Common myeloid progenitor, CD34-positive (primary cell): Measurements from ENCODE around the gene NDUFV1.

Experiments used
- CTCF ChIA-PET: fragments of 350-600 bp; sonication (Branson Sonifier 250); formaldehyde crosslinking; loops from one replicate; lab custom pipeline; 2021; ENCODE audit warnings: antibody characterized with exemption; lab: Charles Lee
- POLR2A ChIA-PET: fragments of 350-600 bp; sonication (Branson Sonifier 250); formaldehyde crosslinking; loops from one replicate; lab custom pipeline; 2021; ENCODE audit warnings: antibody characterized with exemption; lab: Charles Lee
- DNase-seq, 3 donors: peaks; one replicate each; pipeline versions ENCODE4 v3.0.0 to v3.0.0-alpha.2; 2013
- H3K27ac ChIP-seq, 2 experiments: 1 replicate in 1 of 2; 2 replicates in 1 of 2; pipeline ENCODE4 v1.7.0; 2013; ENCODE audit warnings: inconsistent platforms in 2 of 2, low read length in 2 of 2, mild to moderate bottlenecking in 2 of 2, low read depth in 1 of 2, moderate library complexity in 1 of 2; ENCODE audit not compliant: severe bottlenecking in 2 of 2, insufficient read depth in 1 of 2, poor library complexity in 1 of 2
- H3K27me3 ChIP-seq, 5 experiments: replicated peaks in 2 of 5; 1 replicate in 3 of 5; 2 replicates in 2 of 5; pipeline versions ENCODE4 v1.6.1 to v1.7.0; 2013; ENCODE audit warnings: low read length in 4 of 5, mild to moderate bottlenecking in 2 of 5, moderate library complexity in 2 of 5, inconsistent platforms in 1 of 5; ENCODE audit not compliant: insufficient read depth in 5 of 5, control insufficient read depth in 4 of 5
- H3K36me3 ChIP-seq, 4 experiments: 1 replicate in 2 of 4; 2 replicates in 2 of 4; pipeline versions ENCODE4 v1.6.1 to v1.7.0; 2013; ENCODE audit warnings: low read length in 3 of 4, control low read depth in 1 of 4, mild to moderate bottlenecking in 1 of 4; ENCODE audit not compliant: control insufficient read depth in 4 of 4, insufficient read depth in 4 of 4
- H3K4me1 ChIP-seq, 4 experiments: 1 replicate in 3 of 4; 2 replicates in 1 of 4; pipeline versions ENCODE4 v1.6.1 to v1.7.1; 2013; ENCODE audit warnings: low read length in 3 of 4, mild to moderate bottlenecking in 3 of 4, control low read depth in 1 of 4, inconsistent platforms in 1 of 4, moderate library complexity in 1 of 4; ENCODE audit not compliant: control insufficient read depth in 4 of 4, insufficient read depth in 4 of 4; ENCODE audit errors: control extremely low read depth in 1 of 4
- H3K4me3 ChIP-seq, 7 experiments: 1 replicate in 4 of 7; 2 replicates in 3 of 7; pipeline versions ENCODE4 v1.5.1 to v1.7.0; 2013; ENCODE audit warnings: mild to moderate bottlenecking in 7 of 7, low read length in 6 of 7, moderate library complexity in 6 of 7, inconsistent platforms in 2 of 7, low read depth in 2 of 7, control low read depth in 1 of 7; ENCODE audit not compliant: insufficient read depth in 4 of 7, control insufficient read depth in 1 of 7; ENCODE audit errors: extremely low read depth in 1 of 7
- H3K9me3 ChIP-seq, 5 experiments: 1 replicate in 4 of 5; 2 replicates in 1 of 5; pipeline versions ENCODE4 v1.6.1 to v1.7.1; 2013; ENCODE audit warnings: low read length in 4 of 5, mild to moderate bottlenecking in 2 of 5, inconsistent platforms in 1 of 5, low read depth in 1 of 5, moderate library complexity in 1 of 5; ENCODE audit not compliant: control insufficient read depth in 4 of 5, insufficient read depth in 2 of 5; ENCODE audit errors: control extremely low read depth in 1 of 5
- WGBS: methylation state at CpG from one replicate; pipeline ENCODE4 v1.1.5; 2013; ENCODE audit not compliant: insufficient coverage; 5-methylcytosine and 5-hydroxymethylcytosine counted together

NDUFV1 gene

DNA sequence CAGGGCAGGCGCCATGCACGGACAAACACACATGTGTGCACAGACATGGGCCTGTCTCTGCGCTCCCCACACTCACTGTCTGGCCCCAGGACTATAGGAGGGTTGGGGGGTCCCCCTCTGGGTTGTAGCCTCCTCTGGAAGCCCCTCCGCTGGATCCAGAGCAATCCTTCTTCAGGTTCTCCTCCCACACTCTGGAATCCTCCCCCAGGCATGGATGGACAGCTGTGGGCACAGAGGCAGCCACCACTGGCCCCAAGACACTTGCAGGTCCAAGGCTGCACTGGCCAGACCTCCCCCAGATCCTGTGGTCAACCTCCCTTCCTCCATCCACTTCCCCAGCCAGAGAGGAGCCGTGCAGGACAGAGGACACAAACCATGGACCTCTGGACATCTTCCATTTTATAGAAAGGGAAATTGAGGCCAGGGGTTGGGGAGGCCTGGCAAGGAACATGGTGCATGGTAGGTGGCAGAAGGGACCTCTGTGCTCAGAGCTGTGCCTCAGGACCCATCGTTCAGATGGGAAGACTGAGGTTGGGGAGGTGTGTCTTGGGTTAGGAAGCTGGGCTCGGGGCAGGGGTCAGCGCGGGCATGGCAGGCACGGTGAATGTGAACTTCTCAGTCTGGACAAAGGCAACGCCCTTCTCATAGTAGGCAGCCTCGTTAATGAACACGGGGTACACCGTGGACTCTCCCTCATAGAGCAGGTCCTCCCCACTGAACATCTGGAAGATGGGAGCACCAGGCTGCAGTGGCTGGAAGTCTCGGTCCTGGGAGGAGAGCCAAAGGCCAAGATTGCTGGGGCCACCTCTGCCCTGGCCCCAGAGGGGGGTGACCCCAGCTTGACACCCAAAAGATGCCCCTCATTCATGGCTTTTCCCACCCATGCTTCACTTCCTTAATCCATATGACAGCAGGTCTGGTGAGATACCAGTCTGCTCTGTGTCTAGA, 35.7 kb downstream of the NDUFV1 start:
- WGBS, result 97% methylated on average over 14 of the region's 15 CpGs
- DNase-seq, result no peak
- Histone ChIP-seq H3K27ac (no peak overlapping the region), H3K36me3 (no peaks in the 10 kb centered on the region), H3K27me3 (no peaks in the 10 kb centered on the region), H3K9me3 (peaks cover 0 to 4% (median 0%) of the 10 kb centered on the region in 5 experiments), H3K4me3 (no peak overlapping the region), H3K4me1 (peaks cover 1 to 34% (median 25%) of the 10 kb centered on the region in 4 experiments)
- ChIA-PET POLR2A (no interaction called here), CTCF (interaction anchor here (1.3 to 11.8 kb wide), 4 partner anchors 9 to 48 kb away, joined by 3 to 169 read pairs (median 54); partner anchors contain the start of genes NUDT8 and TBX10)

DNA sequence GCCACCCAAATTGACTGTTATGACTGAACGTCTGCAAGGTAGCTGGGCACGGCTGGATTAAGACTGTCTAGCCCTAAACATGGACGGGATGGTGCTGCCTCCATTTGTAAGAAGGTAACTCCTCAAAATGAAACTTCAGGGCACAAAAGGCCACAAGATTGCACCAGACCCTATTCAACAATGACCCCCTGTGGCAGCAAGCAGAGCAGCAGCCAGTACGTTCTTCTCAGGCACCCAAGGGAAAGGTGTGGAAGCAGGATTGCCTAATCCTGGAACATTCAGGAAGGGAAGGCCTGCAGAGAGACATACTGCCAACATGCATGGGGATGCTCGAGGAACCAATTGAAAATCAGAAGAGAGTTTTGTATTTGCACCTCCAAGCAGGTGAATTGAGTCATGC, 37.3 kb downstream of the NDUFV1 start:
- H3K36me3 ChIP-seq, result no peaks in the 10 kb centered on the region
- DNase-seq, result peak in 2 of 3 donors; percentile 57 to 61
- peaks cover 0 to 4% (median 0%) of the 10 kb centered on the region in 5 experiments for H3K9me3 ChIP-seq
- ChIA-PET POLR2A (no interaction called here), CTCF (interaction anchor here (0.9 to 11.8 kb wide), 5 partner anchors 11 to 231 kb away, joined by 3 to 169 read pairs (median 3); partner anchors contain the start of genes NUDT8 and TBX10)
- 95% methylated on average over 5 of the region's 5 CpGs for WGBS
- peaks cover 4 to 50% (median 41%) of the 10 kb centered on the region in 4 experiments for H3K4me1 ChIP-seq
- H3K27me3 ChIP-seq, result no peaks in the 10 kb centered on the region
- H3K27ac ChIP-seq, result no peak overlapping the region
- no peak overlapping the region for H3K4me3 ChIP-seq

DNA sequence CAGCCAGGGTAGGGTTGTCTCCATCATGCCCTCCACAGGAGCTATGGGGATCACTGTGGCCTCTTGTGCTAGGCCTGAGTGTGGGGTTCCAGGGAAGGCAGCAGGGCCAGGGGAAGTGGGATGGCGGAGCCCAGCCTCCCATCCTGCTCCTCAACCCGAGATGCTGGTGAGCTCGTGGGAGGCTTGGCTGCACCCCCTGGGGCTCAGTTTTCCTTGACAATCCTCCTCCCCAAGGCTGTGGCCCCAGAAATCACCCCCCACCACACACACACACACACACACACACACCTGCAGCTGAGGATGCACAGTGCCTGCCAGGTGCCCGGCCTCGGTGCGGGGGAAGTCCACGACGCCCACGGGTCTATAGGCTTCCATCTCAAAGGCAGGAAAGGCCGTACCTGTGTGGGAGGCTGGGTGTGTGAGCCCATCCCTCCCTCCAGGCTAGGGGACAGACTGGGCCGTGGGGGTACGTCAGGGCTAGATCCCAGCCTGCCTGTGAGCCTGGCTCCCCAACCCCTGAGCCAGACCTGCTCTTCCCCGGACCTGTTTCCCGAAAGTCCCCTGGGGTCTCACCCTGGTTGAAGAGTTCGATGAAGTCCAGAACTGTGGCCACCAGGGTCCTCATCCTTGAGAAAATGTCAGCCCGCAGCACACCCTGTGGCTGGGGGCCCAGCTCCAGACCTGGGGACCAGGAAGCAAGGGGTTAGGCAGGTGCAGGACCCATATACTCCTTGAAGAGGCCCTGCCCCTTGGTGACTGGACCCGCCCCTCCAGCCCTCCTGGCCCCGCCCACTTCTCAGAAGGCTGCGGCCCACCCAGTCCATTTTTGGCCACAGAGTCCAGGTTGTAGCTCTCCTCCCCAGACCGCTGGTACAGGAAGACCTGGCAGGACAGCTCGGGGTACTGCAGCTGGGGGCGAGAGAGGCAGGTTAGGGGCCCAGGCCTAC, 38.0 kb downstream of the NDUFV1 start:
- WGBS, result 94% methylated on average over 14 of the region's 22 CpGs

DNA sequence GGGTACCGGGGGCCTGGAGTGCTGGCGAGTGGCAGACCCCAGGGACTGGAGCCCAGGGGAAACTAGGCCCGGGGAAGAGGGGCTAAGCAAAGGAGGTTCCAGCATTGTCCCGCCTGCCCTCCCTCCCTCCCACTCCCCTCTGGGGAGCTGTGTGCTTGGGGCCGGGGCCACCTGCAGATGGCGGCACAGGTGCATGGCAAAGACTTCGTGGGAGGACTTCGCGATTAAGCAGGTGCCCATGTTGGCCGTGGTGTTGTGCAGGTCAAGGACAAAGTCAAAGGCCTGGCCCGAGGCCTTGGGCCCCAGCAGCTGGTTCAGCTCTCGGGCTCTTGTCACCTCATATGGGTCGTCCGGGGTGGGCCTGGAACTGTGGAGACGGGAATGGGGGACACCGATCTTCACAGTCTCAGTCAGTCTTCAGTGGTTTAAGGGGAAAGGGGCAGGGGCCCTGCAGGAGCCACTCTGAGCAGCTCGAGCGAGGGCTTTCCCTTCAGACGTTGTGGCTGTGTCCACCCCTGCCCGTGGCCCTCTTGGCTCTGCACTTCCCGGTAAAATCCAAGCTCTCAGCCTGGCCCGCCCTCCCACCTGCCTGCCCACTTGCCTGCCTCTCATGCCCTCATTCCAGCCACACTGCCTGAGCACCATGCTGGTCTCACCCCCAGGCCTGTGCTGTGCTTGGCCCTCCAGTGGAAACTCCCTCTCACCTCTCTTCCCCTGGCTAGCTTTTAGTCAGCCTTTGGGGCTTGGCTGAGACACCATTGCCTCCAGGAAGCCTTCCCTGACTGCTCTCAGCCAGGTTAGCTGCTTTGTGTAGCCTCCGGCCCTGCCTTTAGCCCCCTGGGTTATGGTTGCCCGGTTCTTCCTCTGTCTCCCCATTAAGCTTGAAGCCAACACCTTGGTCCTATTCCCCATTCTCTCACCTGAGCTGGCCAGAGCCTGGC, 39.1 kb downstream of the NDUFV1 start:
- H3K9me3 ChIP-seq, result peaks cover 0 to 4% (median 0%) of the 10 kb centered on the region in 5 experiments
- peaks cover 4 to 63% (median 56%) of the 10 kb centered on the region in 4 experiments for H3K4me1 ChIP-seq
- H3K4me3 ChIP-seq, result peak overlapping the region in 1 of 7 experiments; percentile 23
- DNase-seq, result no peak
- H3K27ac ChIP-seq, result no peak overlapping the region
- H3K27me3 ChIP-seq, result no peaks in the 10 kb centered on the region
- ChIA-PET CTCF (interaction anchor here (1.0 to 11.8 kb wide), 8 partner anchors 12 to 289 kb away, joined by 3 to 169 read pairs (median 4); partner anchors contain the start of genes GSTP1, NUDT8 and TBX10), POLR2A (interaction anchor here (0.9 kb wide), 1 partner anchor 16 kb away, joined by 3 read pairs; the partner anchor contains the start of gene NUDT8)
- no peaks in the 10 kb centered on the region for H3K36me3 ChIP-seq
- 89% methylated on average over 21 of the region's 24 CpGs for WGBS

More for the DNA sequence above, 38.0 kb downstream of the NDUFV1 start:
- DNase-seq, result no peak
- Histone ChIP-seq H3K9me3 (peaks cover 0 to 4% (median 0%) of the 10 kb centered on the region in 5 experiments), H3K27me3 (no peaks in the 10 kb centered on the region), H3K4me3 (no peak overlapping the region), H3K27ac (no peak overlapping the region), H3K4me1 (peaks cover 4 to 57% (median 47%) of the 10 kb centered on the region in 4 experiments), H3K36me3 (no peaks in the 10 kb centered on the region)
- ChIA-PET POLR2A (no interaction called here), CTCF (interaction anchor here (0.9 to 11.8 kb wide), 6 partner anchors 11 to 288 kb away, joined by 3 to 169 read pairs (median 3); partner anchors contain the start of genes NUDT8 and TBX10)

DNA sequence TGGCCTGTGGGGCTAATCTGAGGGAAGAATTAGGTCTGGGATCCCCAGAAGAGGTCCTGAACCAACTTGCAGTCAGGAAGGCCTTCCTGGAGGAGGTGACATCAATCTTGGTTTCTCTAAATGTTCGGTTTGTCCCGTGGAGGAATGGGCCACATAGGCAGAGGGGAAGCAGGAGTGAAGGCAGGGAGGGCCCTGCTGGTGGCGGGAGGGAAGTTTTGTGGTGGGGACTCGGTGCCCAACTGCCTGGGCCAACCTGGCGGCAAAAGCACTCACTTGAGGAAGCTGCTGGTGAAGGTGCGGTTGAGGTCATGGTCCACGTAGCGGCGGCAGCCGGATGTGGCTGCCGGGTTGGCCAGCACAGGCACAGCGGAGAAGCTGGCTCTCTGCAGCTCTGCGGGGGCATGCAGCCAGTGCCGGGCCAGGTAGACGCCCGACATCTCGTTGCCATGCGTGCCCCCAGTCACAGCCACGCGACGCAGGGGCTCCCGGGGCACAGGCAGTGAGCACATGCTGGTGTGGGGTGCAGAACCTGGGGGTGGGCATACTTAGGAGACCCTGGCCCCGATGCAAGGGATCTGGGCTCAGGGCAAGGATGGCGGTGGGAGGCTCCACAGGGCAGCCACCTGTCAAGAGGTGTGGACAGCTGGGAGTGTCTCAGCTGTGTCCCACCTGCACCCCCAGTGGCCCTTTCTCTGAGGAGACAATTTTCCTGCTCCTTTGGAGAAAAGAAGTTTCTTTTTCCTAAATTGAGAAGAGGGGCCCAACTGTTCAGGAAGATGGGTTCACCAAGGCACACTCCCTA, 40.0 kb downstream of the NDUFV1 start:
- Histone ChIP-seq H3K9me3 (peaks cover 0 to 4% (median 0%) of the 10 kb centered on the region in 5 experiments), H3K27me3 (no peaks in the 10 kb centered on the region), H3K4me3 (peak overlapping the region in 3 of 7 experiments; percentile 23 to 45 (median 32)), H3K36me3 (no peaks in the 10 kb centered on the region), H3K4me1 (peaks cover 4 to 69% (median 58%) of the 10 kb centered on the region in 4 experiments), H3K27ac (no peak overlapping the region)
- ChIA-PET POLR2A (interaction anchor here (0.9 kb wide), 1 partner anchor 17 kb away, joined by 3 read pairs; the partner anchor contains the start of gene NUDT8), CTCF (interaction anchor here (1.0 to 11.8 kb wide), 8 partner anchors 11 to 63 kb away, joined by 3 to 169 read pairs (median 6); partner anchors contain the start of genes GSTP1, NUDT8 and TBX10)
- DNase-seq, result peak; percentile 81 to 97 (median 96)
- WGBS, result 8% methylated on average over 21 of the region's 24 CpGs
